ENCODE results near the gene SLAMF8. TPM values are rescaled to one million over a fixed set of nuclear protein-coding genes. Genes with fewer than 3 reads are reported as not detected.

The SLAMF8 gene
- total RNA-seq, 1 donor from 2014 or later = 0.27 TPM

- ChIA-PET CTCF (interaction anchor here (1.2 kb wide), 1 partner anchor 28 kb away, joined by 3 read pairs; no protein-coding TSS in a partner anchor), POLR2A (no interaction called here)
- no peak for TF ChIP-seq CTCF (IDR thresholded peaks at IDR 0.05)
- Mint-ChIP-seq H3K9me3 (no peaks in the 10 kb centered on the region), H3K27me3 (peaks cover 16% of the 10 kb centered on the region), H3K27ac (no peak overlapping the region), H3K36me3 (ENCODE audit: low read depth) (no peaks in the 10 kb centered on the region), H3K4me1 (peaks cover 15% of the 10 kb centered on the region), H3K4me3 (no peak overlapping the region)
- ATAC-seq (ENCODE audit: low read depth) = no peak
- intact Hi-C loops (cut with micrococcal nuclease) = loop anchor here (10.0 kb wide), 1 partner anchor 247 kb away; the partner anchor contains the start of gene KCNJ10
- no peak for DNase-seq
These were observed 876 bp downstream of the SLAMF8 start for GRCh38 chr1:159827549-159827948.

GRCh38 chr1:159828176-159828575 lies 1.5 kb downstream of the SLAMF8 start:
- ATAC-seq (ENCODE audit: low read depth) = no peak
- Mint-ChIP-seq H3K36me3 (ENCODE audit: low read depth) (no peaks in the 10 kb centered on the region), H3K27ac (no peak overlapping the region), H3K4me3 (no peak overlapping the region), H3K4me1 (peaks cover 15% of the 10 kb centered on the region), H3K27me3 (peaks cover 12% of the 10 kb centered on the region), H3K9me3 (no peaks in the 10 kb centered on the region)
- CTCF ChIA-PET = interaction anchor here (0.9 kb wide), 1 partner anchor 64 kb away, joined by 3 read pairs; no protein-coding TSS in a partner anchor
- no peak for DNase-seq
- POLR2A ChIA-PET = no interaction called here
- TF ChIP-seq CTCF (IDR thresholded peaks at IDR 0.05) = no peak
- intact Hi-C loops (cut with micrococcal nuclease) = loop anchor here (2.0 to 10.0 kb wide), 2 partner anchors 63 to 247 kb away; partner anchors contain the start of gene KCNJ10

DNA sequence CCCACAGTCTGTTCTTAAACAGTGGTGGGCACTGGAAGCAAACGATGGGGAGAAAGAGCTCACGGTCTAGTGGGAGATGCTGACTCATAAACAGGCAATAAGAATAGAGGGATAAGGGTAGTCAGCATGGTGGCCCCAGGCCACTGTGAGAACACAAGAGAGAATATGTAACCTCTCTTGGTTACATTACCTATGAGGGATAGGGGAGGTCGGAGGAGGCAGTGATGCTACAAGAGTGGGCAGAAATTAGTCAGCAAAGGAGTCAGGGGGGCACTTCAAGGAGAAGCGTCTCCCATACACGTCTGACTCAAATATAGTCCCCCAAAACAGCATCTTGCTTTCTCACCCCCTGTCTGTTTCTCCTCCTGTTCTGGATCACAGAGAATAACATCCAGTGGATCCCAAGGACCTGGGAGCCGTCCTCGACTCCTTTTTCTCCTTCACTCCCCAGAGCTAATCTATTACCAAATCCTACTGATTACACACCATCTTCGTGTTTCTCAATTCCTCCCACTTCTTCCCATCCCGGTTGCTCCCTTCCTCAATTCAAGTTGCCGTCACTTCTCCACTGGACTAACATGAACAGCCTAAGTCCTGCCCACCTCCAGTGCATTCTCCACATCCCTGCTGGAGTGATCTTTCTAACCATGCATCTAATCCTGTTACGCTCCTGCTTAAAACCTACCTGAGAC lies 2.1 kb downstream of the SLAMF8 start:
- peaks cover 8% of the 10 kb centered on the region for H3K27me3 Mint-ChIP-seq
- intact Hi-C loops (cut with micrococcal nuclease) = loop anchor here (2.0 to 10.0 kb wide), 2 partner anchors 62 to 246 kb away; partner anchors contain the start of gene KCNJ10
- DNase-seq (no peak), ATAC-seq (ENCODE audit: low read depth) (no peak)
- H3K9me3 Mint-ChIP-seq = no peaks in the 10 kb centered on the region
- no peaks in the 10 kb centered on the region for H3K36me3 Mint-ChIP-seq (ENCODE audit: low read depth)
- peaks cover 15% of the 10 kb centered on the region for H3K4me1 Mint-ChIP-seq
- CTCF ChIA-PET = interaction anchor here (0.9 kb wide), 1 partner anchor 63 kb away, joined by 3 read pairs; no protein-coding TSS in a partner anchor
- TF ChIP-seq CTCF (IDR thresholded peaks at IDR 0.05) = no peak
- POLR2A ChIA-PET = interaction anchor here (0.6 kb wide), 1 partner anchor 18 kb away, joined by 5 read pairs; no protein-coding TSS in a partner anchor
- no peak overlapping the region for H3K4me3 Mint-ChIP-seq
- no peak overlapping the region for H3K27ac Mint-ChIP-seq

DNA sequence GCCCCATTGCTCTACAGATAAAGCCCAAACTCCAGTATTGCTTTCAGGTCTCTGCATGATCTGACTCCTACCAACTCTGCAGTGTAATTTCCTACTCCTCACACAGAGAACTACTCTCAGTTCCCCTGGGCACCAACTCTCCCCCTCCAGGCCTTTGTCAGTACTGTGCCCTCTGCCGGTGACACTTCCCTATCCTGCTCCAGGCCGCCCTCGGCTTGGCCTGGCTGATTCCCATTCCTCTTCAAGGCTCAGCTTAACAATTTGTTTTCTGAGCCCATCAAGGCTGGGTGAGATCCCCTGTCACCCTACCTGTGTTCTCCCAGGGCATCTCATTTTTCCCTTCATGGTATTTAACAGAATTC lies 2.6 kb downstream of the SLAMF8 start:
- peaks cover 6% of the 10 kb centered on the region for H3K27me3 Mint-ChIP-seq
- H3K36me3 Mint-ChIP-seq (ENCODE audit: low read depth) = no peaks in the 10 kb centered on the region
- ATAC-seq (ENCODE audit: low read depth) = peak; percentile 94
- H3K4me3 Mint-ChIP-seq = no peak overlapping the region
- DNase-seq = no peak
- ChIA-PET POLR2A (interaction anchor here (0.6 kb wide), 1 partner anchor 19 kb away, joined by 5 read pairs; no protein-coding TSS in a partner anchor), CTCF (interaction anchor here (0.6 to 1.0 kb wide), 3 partner anchors 21 to 177 kb away, joined by 3 to 4 read pairs (median 3); no protein-coding TSS in a partner anchor)
- intact Hi-C loops (cut with micrococcal nuclease) = loop anchor here (2.0 to 10.0 kb wide), 2 partner anchors 62 to 246 kb away; partner anchors contain the start of gene KCNJ10
- peaks cover 15% of the 10 kb centered on the region for H3K4me1 Mint-ChIP-seq
- TF ChIP-seq CTCF (IDR thresholded peaks at IDR 0.05) = no peak
- H3K9me3 Mint-ChIP-seq = no peaks in the 10 kb centered on the region
- peak overlapping the region; percentile 16 for H3K27ac Mint-ChIP-seq

- Mint-ChIP-seq H3K9me3 (no peaks in the 10 kb centered on the region), H3K4me3 (no peak overlapping the region), H3K4me1 (peaks cover 15% of the 10 kb centered on the region), H3K36me3 (ENCODE audit: low read depth) (no peaks in the 10 kb centered on the region), H3K27ac (no peak overlapping the region), H3K27me3 (peaks cover 4% of the 10 kb centered on the region)
- no peak for ATAC-seq (ENCODE audit: low read depth)
- no peak for DNase-seq
- POLR2A ChIA-PET = no interaction called here
- CTCF ChIA-PET = interaction anchor here (0.6 to 1.2 kb wide), 4 partner anchors 20 to 176 kb away, joined by 3 to 4 read pairs (median 3); no protein-coding TSS in a partner anchor
- intact Hi-C loops (cut with micrococcal nuclease) = loop anchor here (2.0 to 10.0 kb wide), 2 partner anchors 61 to 245 kb away; partner anchors contain the start of gene KCNJ10
- TF ChIP-seq CTCF (IDR thresholded peaks at IDR 0.05) = no peak
These were observed 3.3 kb downstream of the SLAMF8 start for GRCh38 chr1:159829822-159830465.
